Measurements from ENCODE around the gene GFI1B. TPM values are rescaled to one million over a fixed set of nuclear protein-coding genes. Genes with fewer than 3 reads are reported as not detected.
"Not testable (repeated sequence)": the region's sequence is repeated elsewhere in the genome, so short reads cannot be mapped to it uniquely, and the experiment has no call there.

The GFI1B gene
- total and polyA plus RNA-seq, 2 donors = 0.34 to 0.61 TPM

DNA sequence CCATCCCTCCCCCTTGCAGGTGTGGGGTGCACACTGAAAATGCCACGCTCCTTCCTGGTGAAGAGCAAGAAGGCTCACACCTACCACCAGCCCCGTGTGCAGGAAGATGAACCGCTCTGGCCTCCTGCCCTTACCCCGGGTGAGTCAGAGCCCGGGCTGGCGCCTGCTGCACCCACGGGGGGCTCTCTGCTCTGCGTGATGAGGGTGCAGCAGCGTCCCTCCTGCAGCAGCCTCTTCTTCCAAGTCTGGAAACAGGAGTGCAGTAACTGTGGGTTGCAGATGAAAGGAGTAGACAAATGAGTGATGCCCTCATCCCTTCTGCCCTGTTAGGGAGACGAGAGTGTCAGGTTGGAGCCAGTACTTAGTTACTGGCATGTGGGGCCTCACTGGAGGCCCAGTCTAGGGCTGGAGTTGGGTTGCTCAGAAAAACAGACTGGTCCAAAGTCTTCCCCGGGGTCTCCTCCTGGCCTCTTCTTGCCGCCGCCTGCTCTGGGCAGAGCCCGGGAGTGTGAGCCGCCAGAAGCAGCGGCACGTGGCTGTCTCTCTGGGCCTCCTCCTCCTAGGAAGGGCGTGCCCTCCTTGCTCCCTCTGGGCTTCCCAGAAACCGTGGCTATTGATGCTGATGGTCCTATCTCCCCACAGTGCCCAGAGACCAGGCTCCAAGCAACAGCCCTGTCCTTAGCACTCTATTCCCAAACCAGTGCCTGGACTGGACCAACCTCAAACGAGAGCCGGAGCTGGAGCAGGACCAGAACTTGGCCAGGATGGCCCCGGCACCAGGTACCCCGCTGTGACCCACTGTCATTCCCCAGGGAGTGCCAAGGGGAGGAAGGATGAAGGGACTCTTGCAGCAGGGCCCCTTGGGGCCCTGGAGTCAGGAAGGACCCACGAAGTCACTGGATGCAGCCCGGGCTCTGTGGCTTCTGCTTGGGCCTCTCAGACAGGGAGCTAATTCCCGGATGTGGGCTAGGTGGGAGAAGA, 8.4 kb downstream of the GFI1B start:
- peaks cover 2 to 21% of the 10 kb centered on the region in 2 donors for H3K27me3 ChIP-seq (ENCODE audit: control insufficient read depth in 2 of 2, insufficient read depth in 1 of 2, low read length in 1 of 2)
- 62% methylated on average over 26 of the region's 26 CpGs for WGBS

DNA sequence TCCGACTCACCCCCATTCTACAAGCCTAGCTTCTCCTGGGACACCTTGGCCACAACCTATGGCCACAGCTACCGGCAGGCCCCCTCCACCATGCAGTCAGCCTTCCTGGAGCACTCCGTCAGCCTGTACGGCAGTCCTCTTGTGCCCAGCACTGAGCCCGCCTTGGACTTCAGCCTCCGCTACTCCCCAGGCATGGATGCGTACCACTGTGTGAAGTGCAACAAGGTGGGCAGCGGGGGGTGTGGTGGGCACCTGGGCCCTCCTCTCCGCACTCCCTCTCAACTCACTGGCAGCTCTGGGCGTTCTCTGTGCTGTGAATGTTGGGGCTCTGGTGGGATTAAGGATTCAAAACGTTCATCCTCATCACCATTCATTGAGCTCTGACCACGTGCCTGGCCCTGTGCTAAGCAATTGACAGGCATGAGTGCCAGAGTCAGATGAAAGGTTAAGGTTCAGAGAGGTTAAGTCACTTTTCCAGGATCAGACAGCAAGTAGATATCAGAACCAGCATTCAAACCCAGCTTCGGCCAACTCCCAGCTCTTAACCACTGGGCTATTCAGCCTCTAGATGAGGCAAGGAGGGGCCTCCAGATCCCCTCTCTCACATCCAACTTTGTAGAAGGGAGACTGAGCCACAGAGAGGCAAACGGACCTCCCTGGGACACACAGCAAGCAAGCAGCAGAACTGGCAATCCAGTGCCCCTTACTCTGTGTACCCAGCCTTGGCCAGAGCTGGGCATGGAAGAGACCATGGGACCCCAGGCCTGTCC, 9.9 kb downstream of the GFI1B start:
- no peaks in the 10 kb centered on the region for H3K36me3 ChIP-seq (ENCODE audit: control insufficient read depth in 2 of 2, insufficient read depth in 2 of 2, low read length in 1 of 2)
- H3K4me1 ChIP-seq (ENCODE audit: control insufficient read depth in 2 of 2, insufficient read depth in 2 of 2, low read length in 2 of 2) = peaks cover 0 to 7% of the 10 kb centered on the region in 2 donors
- no peak for DNase-seq (ENCODE audit: low read depth in 6 of 9, low spot score in 9 of 9)
- peaks cover 2 to 18% of the 10 kb centered on the region in 2 donors for H3K27me3 ChIP-seq (ENCODE audit: control insufficient read depth in 2 of 2, insufficient read depth in 1 of 2, low read length in 1 of 2)
- WGBS = 94% methylated on average over 14 of the region's 14 CpGs
- no peak overlapping the region for H3K27ac ChIP-seq (ENCODE audit: low read depth in 1 of 2, low read length in 1 of 2)
- H3K4me3 ChIP-seq (ENCODE audit: low read length in 2 of 2) = no peak overlapping the region
- H3K9me3 ChIP-seq (ENCODE audit: control insufficient read depth in 2 of 2, insufficient read depth in 1 of 2, low read length in 1 of 2) = no peaks in the 10 kb centered on the region

More for the DNA sequence above, 8.4 kb downstream of the GFI1B start:
- Histone ChIP-seq H3K4me3 (ENCODE audit: low read length in 2 of 2) (no peak overlapping the region), H3K27ac (ENCODE audit: low read depth in 1 of 2, low read length in 1 of 2) (no peak overlapping the region), H3K4me1 (ENCODE audit: control insufficient read depth in 2 of 2, insufficient read depth in 2 of 2, low read length in 2 of 2) (peaks cover 0 to 6% of the 10 kb centered on the region in 2 donors), H3K36me3 (ENCODE audit: control insufficient read depth in 2 of 2, insufficient read depth in 2 of 2, low read length in 1 of 2) (no peaks in the 10 kb centered on the region), H3K9me3 (ENCODE audit: control insufficient read depth in 2 of 2, insufficient read depth in 1 of 2, low read length in 1 of 2) (no peaks in the 10 kb centered on the region)
- DNase-seq (ENCODE audit: low read depth in 6 of 9, low spot score in 9 of 9) = no peak

DNA sequence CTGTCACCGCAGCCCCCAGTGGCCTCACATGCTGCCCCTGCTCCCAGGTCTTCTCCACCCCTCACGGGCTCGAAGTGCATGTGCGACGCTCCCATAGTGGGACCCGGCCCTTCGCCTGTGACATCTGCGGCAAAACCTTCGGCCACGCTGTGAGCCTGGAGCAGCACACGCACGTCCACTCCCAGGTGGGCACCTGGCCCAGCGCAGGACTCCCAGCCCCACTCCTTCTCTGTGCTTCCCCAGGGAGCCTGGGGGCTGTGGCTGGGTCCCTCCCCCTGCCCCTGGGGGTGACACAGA, 10.5 kb downstream of the GFI1B start:
- no peak overlapping the region for H3K4me3 ChIP-seq (ENCODE audit: low read length in 2 of 2)
- H3K27me3 ChIP-seq (ENCODE audit: control insufficient read depth in 2 of 2, insufficient read depth in 1 of 2, low read length in 1 of 2) = peaks cover 2 to 19% of the 10 kb centered on the region in 2 donors
- no peaks in the 10 kb centered on the region for H3K9me3 ChIP-seq (ENCODE audit: control insufficient read depth in 2 of 2, insufficient read depth in 1 of 2, low read length in 1 of 2)
- H3K27ac ChIP-seq (ENCODE audit: low read depth in 1 of 2, low read length in 1 of 2) = no peak overlapping the region
- peaks cover 0 to 8% of the 10 kb centered on the region in 2 donors for H3K4me1 ChIP-seq (ENCODE audit: control insufficient read depth in 2 of 2, insufficient read depth in 2 of 2, low read length in 2 of 2)
- DNase-seq (ENCODE audit: low read depth in 6 of 9, low spot score in 9 of 9) = no peak
- H3K36me3 ChIP-seq (ENCODE audit: control insufficient read depth in 2 of 2, insufficient read depth in 2 of 2, low read length in 1 of 2) = no peaks in the 10 kb centered on the region
- WGBS = 99% methylated on average over 13 of the region's 13 CpGs

DNA sequence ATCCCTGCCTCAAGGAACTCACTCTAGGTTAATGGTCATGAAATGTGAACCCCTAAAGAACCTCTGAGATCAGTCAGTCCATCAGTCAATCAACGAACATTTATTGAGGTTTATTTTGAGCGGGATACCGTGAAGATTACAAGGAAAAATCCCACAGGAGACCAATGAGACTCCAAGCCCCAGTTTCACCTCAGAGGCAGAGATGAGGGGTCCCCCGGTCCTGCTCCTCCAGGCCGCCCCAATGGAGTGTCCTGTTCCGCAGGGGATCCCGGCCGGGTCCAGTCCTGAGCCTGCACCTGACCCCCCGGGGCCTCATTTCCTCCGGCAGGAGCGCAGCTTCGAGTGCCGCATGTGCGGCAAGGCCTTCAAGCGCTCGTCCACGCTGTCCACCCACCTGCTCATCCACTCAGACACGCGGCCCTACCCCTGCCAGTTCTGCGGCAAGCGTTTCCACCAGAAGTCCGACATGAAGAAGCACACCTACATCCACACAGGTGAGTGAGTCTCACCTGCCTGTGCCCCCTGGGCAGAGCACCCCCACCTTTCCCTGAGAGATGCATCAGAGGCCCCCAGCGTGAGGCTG, 11.0 kb downstream of the GFI1B start:
- Histone ChIP-seq H3K27ac (ENCODE audit: low read depth in 1 of 2, low read length in 1 of 2) (no peak overlapping the region), H3K4me1 (ENCODE audit: control insufficient read depth in 2 of 2, insufficient read depth in 2 of 2, low read length in 2 of 2) (peaks cover 0 to 13% of the 10 kb centered on the region in 2 donors), H3K36me3 (ENCODE audit: control insufficient read depth in 2 of 2, insufficient read depth in 2 of 2, low read length in 1 of 2) (no peaks in the 10 kb centered on the region), H3K9me3 (ENCODE audit: control insufficient read depth in 2 of 2, insufficient read depth in 1 of 2, low read length in 1 of 2) (no peaks in the 10 kb centered on the region), H3K4me3 (ENCODE audit: low read length in 2 of 2) (no peak overlapping the region), H3K27me3 (ENCODE audit: control insufficient read depth in 2 of 2, insufficient read depth in 1 of 2, low read length in 1 of 2) (peaks cover 0 to 17% of the 10 kb centered on the region in 2 donors)
- no peak for DNase-seq (ENCODE audit: low read depth in 6 of 9, low spot score in 9 of 9)
- WGBS = 96% methylated on average over 23 of the region's 23 CpGs

DNA sequence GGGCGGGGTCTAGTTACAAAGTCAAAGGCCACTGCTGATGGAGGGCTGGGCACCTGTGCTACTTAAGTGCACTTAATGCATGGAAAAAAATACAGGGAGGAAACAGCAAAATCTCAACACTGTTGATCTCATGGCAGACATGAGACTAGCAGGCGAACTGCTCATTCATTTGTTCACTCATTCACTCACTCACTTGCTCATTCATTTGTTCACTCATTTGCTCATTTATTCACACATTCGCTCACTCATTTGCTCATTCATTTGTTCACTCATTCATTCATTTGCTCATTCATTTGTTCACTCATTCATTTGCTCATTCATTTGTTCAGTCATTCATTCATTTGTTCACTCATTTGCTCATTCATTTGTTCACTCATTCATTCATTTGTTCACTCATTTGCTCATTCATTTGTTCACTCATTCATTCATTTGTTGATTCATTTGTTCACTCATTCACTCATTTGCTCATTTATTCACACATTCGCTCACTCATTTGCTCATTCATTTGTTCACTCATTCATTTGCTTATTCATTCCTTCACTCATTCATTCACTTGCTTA, 11.6 kb downstream of the GFI1B start:
- not testable (repeated sequence) for H3K9me3 ChIP-seq (ENCODE audit: control insufficient read depth in 2 of 2, insufficient read depth in 1 of 2, low read length in 1 of 2); DNase-seq (ENCODE audit: low read depth in 6 of 9, low spot score in 9 of 9); H3K4me3 ChIP-seq (ENCODE audit: low read length in 2 of 2); H3K27ac ChIP-seq (ENCODE audit: low read depth in 1 of 2, low read length in 1 of 2); H3K36me3 ChIP-seq (ENCODE audit: control insufficient read depth in 2 of 2, insufficient read depth in 2 of 2, low read length in 1 of 2)
- Histone ChIP-seq H3K4me1 (ENCODE audit: control insufficient read depth in 2 of 2, insufficient read depth in 2 of 2, low read length in 2 of 2) (peaks cover 0 to 19% of the 10 kb centered on the region in 2 donors), H3K27me3 (ENCODE audit: control insufficient read depth in 2 of 2, insufficient read depth in 1 of 2, low read length in 1 of 2) (peaks cover 0 to 17% of the 10 kb centered on the region in 2 donors)
- 84% methylated on average over 4 of the region's 4 CpGs for WGBS

DNA sequence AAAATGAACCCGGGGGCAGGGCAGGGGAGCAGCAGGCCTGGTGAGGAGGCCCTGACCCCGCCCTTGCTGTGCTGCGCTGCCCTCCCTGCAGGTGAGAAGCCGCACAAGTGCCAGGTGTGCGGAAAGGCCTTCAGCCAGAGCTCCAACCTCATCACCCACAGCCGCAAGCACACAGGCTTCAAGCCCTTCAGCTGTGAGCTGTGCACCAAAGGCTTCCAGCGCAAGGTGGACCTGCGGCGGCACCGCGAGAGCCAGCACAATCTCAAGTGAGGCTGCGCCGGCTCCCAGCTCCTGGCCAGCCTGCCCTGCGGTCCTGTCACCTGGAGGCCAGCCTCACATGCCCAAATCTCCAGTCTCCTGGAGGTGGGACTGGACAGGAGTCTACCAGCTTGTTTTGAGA, 12.3 kb downstream of the GFI1B start:
- peaks cover 0 to 20% of the 10 kb centered on the region in 2 donors for H3K4me1 ChIP-seq (ENCODE audit: control insufficient read depth in 2 of 2, insufficient read depth in 2 of 2, low read length in 2 of 2)
- no peak overlapping the region for H3K4me3 ChIP-seq (ENCODE audit: low read length in 2 of 2)
- no peak overlapping the region for H3K27ac ChIP-seq (ENCODE audit: low read depth in 1 of 2, low read length in 1 of 2)
- WGBS = 98% methylated on average over 14 of the region's 14 CpGs
- no peaks in the 10 kb centered on the region for H3K9me3 ChIP-seq (ENCODE audit: control insufficient read depth in 2 of 2, insufficient read depth in 1 of 2, low read length in 1 of 2)
- no peak for DNase-seq (ENCODE audit: low read depth in 6 of 9, low spot score in 9 of 9)
- H3K36me3 ChIP-seq (ENCODE audit: control insufficient read depth in 2 of 2, insufficient read depth in 2 of 2, low read length in 1 of 2) = no peaks in the 10 kb centered on the region
- H3K27me3 ChIP-seq (ENCODE audit: control insufficient read depth in 2 of 2, insufficient read depth in 1 of 2, low read length in 1 of 2) = peaks cover 0 to 17% of the 10 kb centered on the region in 2 donors

DNA sequence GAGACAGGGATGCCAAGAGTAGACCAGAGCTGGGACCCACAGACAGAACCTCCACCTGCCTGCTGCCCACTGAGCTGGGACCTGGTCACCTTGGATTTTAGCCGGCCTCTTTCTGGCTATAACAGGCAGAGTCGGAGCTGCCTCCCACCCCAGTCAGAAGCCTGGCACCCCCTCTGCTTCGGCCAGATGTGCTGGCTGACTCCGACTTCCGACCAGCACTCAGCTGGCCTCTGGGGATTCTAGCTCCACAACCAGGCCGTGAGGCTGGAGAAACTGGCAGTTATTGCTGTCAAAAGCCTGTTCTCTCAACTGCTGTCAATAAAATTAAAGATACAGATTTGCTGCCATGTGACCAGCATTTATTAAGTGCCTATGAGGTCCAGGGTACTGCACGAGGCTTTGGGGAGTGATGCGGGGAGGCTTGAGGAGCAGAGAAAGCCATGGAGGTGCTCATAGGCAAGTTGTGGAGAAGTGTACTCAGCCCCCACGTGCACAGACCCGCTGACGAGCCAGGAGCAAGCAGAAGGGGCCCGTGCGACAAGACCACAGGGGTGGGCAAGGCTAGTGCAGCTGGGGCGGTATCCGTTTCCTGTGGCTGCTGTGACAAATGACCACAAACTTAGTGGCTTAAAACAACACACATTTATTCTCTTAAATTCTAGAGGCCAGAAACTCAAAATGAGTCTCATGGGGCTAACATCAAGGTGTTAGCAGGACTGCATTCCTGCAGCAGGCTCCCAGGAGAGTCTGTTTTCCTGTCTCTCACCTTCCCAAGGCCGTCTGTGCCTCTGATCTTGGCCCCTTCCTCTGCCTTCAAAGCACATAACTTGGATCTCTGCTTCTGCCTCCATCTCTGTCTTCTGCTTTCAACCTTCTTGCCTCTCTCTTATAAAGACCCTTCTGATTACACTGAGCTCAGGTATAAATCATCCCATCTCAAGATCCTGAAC, 13.1 kb downstream of the GFI1B start:
- peaks cover 0 to 18% of the 10 kb centered on the region in 2 donors for H3K4me1 ChIP-seq (ENCODE audit: control insufficient read depth in 2 of 2, insufficient read depth in 2 of 2, low read length in 2 of 2)
- WGBS = 32% methylated on average over 16 of the region's 16 CpGs
- peaks cover 0 to 19% of the 10 kb centered on the region in 2 donors for H3K27me3 ChIP-seq (ENCODE audit: control insufficient read depth in 2 of 2, insufficient read depth in 1 of 2, low read length in 1 of 2)
- H3K27ac ChIP-seq (ENCODE audit: low read depth in 1 of 2, low read length in 1 of 2) = no peak overlapping the region
- H3K4me3 ChIP-seq (ENCODE audit: low read length in 2 of 2) = no peak overlapping the region
- no peak for DNase-seq (ENCODE audit: low read depth in 6 of 9, low spot score in 9 of 9)
- no peaks in the 10 kb centered on the region for H3K9me3 ChIP-seq (ENCODE audit: control insufficient read depth in 2 of 2, insufficient read depth in 1 of 2, low read length in 1 of 2)
- H3K36me3 ChIP-seq (ENCODE audit: control insufficient read depth in 2 of 2, insufficient read depth in 2 of 2, low read length in 1 of 2) = no peaks in the 10 kb centered on the region

DNA sequence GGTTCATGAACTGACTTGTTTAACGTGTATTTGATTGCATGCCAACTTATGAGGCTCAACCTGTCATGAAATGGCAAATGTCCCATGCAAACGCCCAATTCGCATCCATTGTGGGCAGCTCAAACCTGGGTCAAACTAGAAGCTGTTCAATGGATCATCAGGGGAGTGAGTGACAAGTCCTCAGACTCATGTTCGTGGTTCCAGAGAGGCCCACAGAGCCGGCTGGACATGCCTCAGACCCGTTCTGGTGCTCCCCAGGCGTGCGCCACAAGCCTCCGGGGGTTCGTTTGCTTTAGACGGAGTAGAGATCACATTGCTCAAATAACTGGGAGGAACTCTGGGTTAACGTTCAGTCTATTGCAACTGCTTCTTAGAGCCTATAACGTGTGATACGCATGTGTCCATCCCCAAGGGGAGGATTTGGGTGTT, 15.0 kb downstream of the GFI1B start:
- Histone ChIP-seq H3K36me3 (ENCODE audit: control insufficient read depth in 2 of 2, insufficient read depth in 2 of 2, low read length in 1 of 2) (no peaks in the 10 kb centered on the region), H3K4me1 (ENCODE audit: control insufficient read depth in 2 of 2, insufficient read depth in 2 of 2, low read length in 2 of 2) (peaks cover 0 to 18% of the 10 kb centered on the region in 2 donors), H3K27me3 (ENCODE audit: control insufficient read depth in 2 of 2, insufficient read depth in 1 of 2, low read length in 1 of 2) (peaks cover 0 to 19% of the 10 kb centered on the region in 2 donors), H3K9me3 (ENCODE audit: control insufficient read depth in 2 of 2, insufficient read depth in 1 of 2, low read length in 1 of 2) (no peaks in the 10 kb centered on the region), H3K27ac (ENCODE audit: low read depth in 1 of 2, low read length in 1 of 2) (no peak overlapping the region), H3K4me3 (ENCODE audit: low read length in 2 of 2) (no peak overlapping the region)
- 91% methylated on average over 14 of the region's 14 CpGs for WGBS
- DNase-seq (ENCODE audit: low read depth in 6 of 9, low spot score in 9 of 9) = no peak
